Progenitor cell of endocrine pancreas (in vitro differentiated cells): ENCODE data around the gene CIB4. TPM values are rescaled to one million over a fixed set of nuclear protein-coding genes. Genes with fewer than 3 reads are reported as not detected.
A peak's percentile ranks its signal among the peaks of the same experiment; 100 is the strongest.

ENCODE experiments used
- DNase-seq: peaks from one replicate; pipeline ENCODE4 v3.0.0; 2021; ENCODE audit warnings: low spot score; ENCODE audit not compliant: unreplicated experiment
- H3K27ac Mint-ChIP-seq: 2 replicates; pipeline ENCODE4 v1.8.0; 2021; ENCODE audit warnings: mild to moderate bottlenecking, moderate library complexity, mixed read lengths
- H3K27me3 Mint-ChIP-seq: 2 replicates; pipeline ENCODE4 v1.8.0; 2021; ENCODE audit warnings: mixed read lengths
- H3K36me3 Mint-ChIP-seq: 2 replicates; pipeline ENCODE4 v1.8.0; 2022; ENCODE audit warnings: mixed read lengths; ENCODE audit not compliant: insufficient read depth
- H3K4me1 Mint-ChIP-seq: 2 replicates; pipeline ENCODE4 v1.8.0; 2021; ENCODE audit warnings: low read depth, mixed read lengths
- H3K4me3 Mint-ChIP-seq: 2 replicates; pipeline ENCODE4 v1.8.0; 2021; ENCODE audit warnings: low read depth, mild to moderate bottlenecking, moderate library complexity, mixed read lengths
- H3K9me3 Mint-ChIP-seq: 2 replicates; pipeline ENCODE4 v1.8.0; 2021; ENCODE audit warnings: low read depth, mixed read lengths
- total RNA-seq: library from RNA; stranded (reverse); gene quantifications from 2 replicates; pipeline ENCODE4 v1.2.1, GENCODE V29; 2021
- TF ChIP-seq, protein P1 (sequence below): fragments of 200-600 bp; sonication (generic); IDR thresholded peaks from one replicate; pipeline ENCODE4 v1.5.0; 2021; ENCODE audit warnings: antibody characterized with exemption, mild to moderate bottlenecking; ENCODE audit not compliant: unreplicated experiment

CIB4 gene
- total RNA-seq, 1 donor from 2014 or later: not detected

DNA sequence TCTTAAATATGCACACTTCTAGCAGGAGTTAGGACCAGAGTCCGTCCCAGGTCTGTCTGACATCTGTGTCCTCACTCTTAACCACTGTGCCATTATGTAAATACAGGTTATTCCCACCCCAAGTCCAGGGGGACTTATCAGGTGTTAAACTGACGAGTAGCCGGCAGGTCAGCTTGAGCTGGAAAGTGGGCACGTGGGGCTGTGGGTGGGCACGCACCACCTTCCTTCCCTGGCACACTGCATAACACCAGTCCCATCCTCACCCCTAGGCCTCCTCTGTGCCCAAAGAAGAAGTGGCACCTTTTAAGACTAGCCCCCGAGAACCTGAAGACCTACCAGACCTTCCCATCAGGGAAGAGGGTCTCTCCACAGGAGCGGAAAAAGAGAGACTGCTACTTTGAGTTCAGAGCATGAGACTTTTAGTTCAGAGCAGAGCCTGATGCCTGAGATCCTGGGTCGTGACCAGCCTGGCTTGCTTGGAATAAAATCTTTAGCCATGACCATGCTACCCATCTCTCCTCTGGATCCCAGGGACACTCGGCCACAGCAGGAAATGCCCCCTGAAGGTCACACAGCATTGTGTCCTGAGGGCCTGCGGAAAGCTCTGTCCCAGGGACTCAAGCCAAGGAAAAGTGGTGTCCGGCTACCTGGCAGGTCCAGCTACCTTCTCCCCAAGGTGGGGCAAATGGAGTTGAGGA is 62.0 kb downstream of the CIB4 start:
- DNase-seq: no peak
- TF ChIP-seq, protein P1, sequence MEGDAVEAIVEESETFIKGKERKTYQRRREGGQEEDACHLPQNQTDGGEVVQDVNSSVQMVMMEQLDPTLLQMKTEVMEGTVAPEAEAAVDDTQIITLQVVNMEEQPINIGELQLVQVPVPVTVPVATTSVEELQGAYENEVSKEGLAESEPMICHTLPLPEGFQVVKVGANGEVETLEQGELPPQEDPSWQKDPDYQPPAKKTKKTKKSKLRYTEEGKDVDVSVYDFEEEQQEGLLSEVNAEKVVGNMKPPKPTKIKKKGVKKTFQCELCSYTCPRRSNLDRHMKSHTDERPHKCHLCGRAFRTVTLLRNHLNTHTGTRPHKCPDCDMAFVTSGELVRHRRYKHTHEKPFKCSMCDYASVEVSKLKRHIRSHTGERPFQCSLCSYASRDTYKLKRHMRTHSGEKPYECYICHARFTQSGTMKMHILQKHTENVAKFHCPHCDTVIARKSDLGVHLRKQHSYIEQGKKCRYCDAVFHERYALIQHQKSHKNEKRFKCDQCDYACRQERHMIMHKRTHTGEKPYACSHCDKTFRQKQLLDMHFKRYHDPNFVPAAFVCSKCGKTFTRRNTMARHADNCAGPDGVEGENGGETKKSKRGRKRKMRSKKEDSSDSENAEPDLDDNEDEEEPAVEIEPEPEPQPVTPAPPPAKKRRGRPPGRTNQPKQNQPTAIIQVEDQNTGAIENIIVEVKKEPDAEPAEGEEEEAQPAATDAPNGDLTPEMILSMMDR: no peak
- Mint-ChIP-seq H3K4me3 (no peak overlapping the region), H3K27me3 (peaks cover 47% of the 10 kb centered on the region), H3K9me3 (no peaks in the 10 kb centered on the region), H3K4me1 (no peaks in the 10 kb centered on the region), H3K27ac (no peak overlapping the region), H3K36me3 (no peaks in the 10 kb centered on the region)

GRCh38 chr2:26578581-26578980 is 62.6 kb downstream of the CIB4 start:
- H3K9me3 Mint-ChIP-seq: no peaks in the 10 kb centered on the region
- TF ChIP-seq, protein P1: no peak
- no peaks in the 10 kb centered on the region for H3K36me3 Mint-ChIP-seq
- no peak overlapping the region for H3K27ac Mint-ChIP-seq
- no peak overlapping the region for H3K4me3 Mint-ChIP-seq
- peaks cover 52% of the 10 kb centered on the region for H3K27me3 Mint-ChIP-seq
- H3K4me1 Mint-ChIP-seq: no peaks in the 10 kb centered on the region
- no peak for DNase-seq

- Mint-ChIP-seq H3K36me3 (no peaks in the 10 kb centered on the region), H3K27me3 (peaks cover 55% of the 10 kb centered on the region), H3K27ac (no peak overlapping the region), H3K4me1 (no peaks in the 10 kb centered on the region), H3K9me3 (no peaks in the 10 kb centered on the region), H3K4me3 (no peak overlapping the region)
- no peak for DNase-seq
- TF ChIP-seq, protein P1: peak; percentile 6
Measured at GRCh38 chr2:26578113-26578458, 63.1 kb downstream of the CIB4 start.

GRCh38 chr2:26577442-26578112 is 63.6 kb downstream of the CIB4 start:
- Mint-ChIP-seq H3K4me3 (no peak overlapping the region), H3K9me3 (no peaks in the 10 kb centered on the region), H3K36me3 (no peaks in the 10 kb centered on the region), H3K27ac (peak overlapping the region; percentile 33), H3K4me1 (no peaks in the 10 kb centered on the region), H3K27me3 (peaks cover 59% of the 10 kb centered on the region)
- peak; percentile 60 for DNase-seq
- TF ChIP-seq, protein P1: peak; percentile 98

DNA sequence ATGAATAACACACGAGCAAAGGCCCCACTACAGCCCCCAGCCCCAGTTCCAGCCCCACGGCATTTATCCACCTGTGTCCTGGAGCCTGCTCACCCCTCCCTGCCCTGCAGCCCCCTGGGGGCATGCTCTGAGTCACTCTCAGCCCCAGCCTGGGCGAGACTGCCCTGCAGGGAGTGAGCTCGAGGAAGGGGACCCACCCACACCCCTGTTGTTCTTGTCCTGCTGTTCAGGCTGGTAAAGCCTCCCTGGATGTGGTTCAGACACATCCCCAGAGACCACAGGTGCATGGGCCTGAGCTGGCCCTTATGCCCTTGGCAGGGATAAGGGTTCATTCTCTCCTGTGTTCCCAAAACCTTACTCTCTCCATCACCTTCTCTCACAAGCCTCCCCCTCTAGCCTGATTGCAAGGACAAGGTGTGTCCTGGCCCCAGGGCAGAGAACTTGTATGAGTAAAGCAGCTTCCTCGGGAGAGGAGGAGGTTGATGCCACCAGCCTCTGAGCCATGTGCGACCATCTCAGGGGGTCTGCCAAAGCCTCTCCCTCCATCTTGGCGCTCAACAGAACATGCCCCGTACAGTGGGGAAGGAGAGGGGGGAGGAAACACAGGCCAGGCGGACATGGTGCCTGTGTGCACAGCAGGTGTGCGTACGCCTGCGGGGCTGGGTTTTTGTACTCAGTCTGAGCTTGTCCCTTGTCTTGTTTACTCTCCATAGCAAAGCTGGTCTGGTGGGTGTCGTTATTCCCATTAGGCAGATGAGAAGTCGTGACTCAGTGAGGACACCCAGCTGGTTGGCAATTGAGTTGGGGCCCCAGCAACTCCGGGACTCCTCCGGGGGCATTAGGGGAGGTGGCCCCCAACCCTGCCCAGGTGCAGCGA is 64.4 kb downstream of the CIB4 start:
- TF ChIP-seq, protein P1: no peak
- no peak for DNase-seq
- H3K27me3 Mint-ChIP-seq: peaks cover 62% of the 10 kb centered on the region
- H3K9me3 Mint-ChIP-seq: no peaks in the 10 kb centered on the region
- no peak overlapping the region for H3K27ac Mint-ChIP-seq
- H3K36me3 Mint-ChIP-seq: no peaks in the 10 kb centered on the region
- no peaks in the 10 kb centered on the region for H3K4me1 Mint-ChIP-seq
- no peak overlapping the region for H3K4me3 Mint-ChIP-seq
